ENCODE results near the gene BET1L.

BET1L gene

DNA sequence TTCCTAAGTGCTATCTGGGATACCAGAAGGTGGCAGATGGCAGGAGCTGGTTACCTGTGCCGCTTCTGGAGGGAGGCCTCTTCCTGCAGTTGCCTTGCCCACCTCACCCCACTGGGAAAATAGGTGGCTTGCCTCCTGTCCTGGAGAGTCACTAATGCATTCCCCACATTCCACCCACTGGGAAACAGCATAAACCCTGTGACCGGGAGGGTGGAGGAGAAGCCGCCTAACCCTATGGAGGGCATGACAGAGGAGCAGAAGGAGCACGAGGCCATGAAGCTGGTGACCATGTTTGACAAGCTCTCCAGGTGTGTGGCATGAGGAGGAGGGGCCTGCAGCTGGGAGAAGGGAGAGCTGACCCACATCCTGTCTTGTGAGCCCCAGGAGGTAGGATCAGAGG lies 5.9 kb upstream of the BET1L start:
- H3K4me3 ChIP-seq (ENCODE audit: low read depth, low read length) = no peak overlapping the region
- TF ChIP-seq, protein P1, sequence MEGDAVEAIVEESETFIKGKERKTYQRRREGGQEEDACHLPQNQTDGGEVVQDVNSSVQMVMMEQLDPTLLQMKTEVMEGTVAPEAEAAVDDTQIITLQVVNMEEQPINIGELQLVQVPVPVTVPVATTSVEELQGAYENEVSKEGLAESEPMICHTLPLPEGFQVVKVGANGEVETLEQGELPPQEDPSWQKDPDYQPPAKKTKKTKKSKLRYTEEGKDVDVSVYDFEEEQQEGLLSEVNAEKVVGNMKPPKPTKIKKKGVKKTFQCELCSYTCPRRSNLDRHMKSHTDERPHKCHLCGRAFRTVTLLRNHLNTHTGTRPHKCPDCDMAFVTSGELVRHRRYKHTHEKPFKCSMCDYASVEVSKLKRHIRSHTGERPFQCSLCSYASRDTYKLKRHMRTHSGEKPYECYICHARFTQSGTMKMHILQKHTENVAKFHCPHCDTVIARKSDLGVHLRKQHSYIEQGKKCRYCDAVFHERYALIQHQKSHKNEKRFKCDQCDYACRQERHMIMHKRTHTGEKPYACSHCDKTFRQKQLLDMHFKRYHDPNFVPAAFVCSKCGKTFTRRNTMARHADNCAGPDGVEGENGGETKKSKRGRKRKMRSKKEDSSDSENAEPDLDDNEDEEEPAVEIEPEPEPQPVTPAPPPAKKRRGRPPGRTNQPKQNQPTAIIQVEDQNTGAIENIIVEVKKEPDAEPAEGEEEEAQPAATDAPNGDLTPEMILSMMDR (IDR thresholded peaks at IDR 0.05; ENCODE audit: borderline replicate concordance, insufficient read depth, low read depth, low read length) = no peak

DNA sequence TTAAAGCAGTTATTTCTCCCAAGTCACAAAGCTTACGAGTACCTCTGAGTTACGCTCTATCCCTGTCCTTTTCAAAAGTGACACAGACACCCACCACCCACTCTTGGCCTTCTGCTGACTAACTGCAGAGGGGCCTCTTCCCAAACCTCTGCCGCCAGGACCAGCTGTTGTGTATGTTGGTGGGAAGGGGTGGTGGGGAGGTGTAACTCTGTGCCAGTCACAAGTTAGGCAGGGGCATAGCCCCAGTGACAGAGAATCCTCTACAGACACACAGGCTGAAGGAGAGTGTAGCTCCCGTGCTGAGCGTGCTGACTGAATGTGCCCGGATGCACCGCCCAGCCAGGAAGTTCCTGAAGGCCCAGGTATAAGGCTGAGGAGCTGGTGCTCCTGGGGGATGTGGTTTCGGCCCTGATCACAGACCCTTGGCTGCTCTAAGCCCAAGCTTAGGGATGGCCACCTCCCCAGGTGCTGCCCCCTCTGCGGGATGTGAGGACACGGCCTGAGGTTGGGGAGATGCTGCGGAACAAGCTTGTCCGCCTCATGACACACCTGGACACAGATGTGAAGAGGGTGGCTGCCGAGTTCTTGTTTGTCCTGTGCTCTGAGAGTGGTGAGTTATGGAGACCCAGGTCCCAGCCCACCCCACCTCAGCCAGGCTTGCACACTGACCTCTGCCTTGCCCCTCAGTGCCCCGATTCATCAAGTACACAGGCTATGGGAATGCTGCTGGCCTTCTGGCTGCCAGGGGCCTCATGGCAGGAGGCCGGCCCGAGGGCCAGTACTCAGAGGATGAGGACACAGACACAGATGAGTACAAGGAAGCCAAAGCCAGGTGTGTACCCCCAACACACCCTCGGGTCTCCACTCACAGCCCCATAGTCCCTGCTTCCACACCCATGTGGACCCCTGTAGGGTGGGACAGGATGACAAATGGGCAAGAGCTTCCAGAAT lies 5.2 kb upstream of the BET1L start:
- no peak overlapping the region for H3K4me3 ChIP-seq (ENCODE audit: low read depth, low read length)
- TF ChIP-seq, protein P1 (IDR thresholded peaks at IDR 0.05; ENCODE audit: borderline replicate concordance, insufficient read depth, low read depth, low read length) = no peak

DNA sequence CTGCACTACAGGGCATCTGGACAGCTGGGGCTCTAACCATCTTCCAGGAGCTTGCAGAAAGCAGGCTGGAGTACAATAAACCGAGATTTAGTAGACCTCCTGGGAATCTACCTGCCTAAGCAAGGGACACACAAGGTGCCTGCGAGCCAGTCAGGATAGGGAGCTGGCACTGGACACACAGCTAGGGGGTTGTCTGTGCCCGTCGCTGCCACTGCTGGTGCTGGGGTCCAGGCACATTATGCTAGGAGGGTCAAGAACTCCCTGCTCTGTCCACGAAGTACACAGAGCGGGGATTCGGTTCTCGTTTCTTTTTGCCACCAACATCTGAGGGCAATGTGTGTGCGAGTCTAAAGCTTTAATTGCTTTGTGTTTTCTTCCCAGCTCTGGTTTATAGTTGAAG lies 4.5 kb upstream of the BET1L start:
- no peak overlapping the region for H3K4me3 ChIP-seq (ENCODE audit: low read depth, low read length)
- TF ChIP-seq, protein P1 (IDR thresholded peaks at IDR 0.05; ENCODE audit: borderline replicate concordance, insufficient read depth, low read depth, low read length) = no peak

DNA sequence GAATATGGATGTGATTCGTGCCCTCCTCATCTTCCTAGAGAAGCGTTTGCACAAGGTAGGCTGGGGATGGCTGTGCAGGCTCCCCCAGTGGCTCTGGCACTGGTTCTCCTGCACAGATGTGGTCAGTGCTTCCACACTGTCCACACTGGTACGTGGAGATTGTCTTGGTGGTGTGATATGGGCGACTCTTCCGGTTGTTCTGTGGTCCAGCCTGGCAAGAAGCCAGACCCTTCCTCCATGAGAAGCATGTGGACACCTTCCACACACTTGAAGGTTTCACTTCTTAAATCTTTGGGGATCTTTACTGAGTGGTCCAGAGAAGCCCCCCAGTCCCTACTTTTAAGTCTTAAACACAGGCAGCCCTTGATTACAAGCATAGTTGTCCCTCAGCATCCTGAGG lies 4.1 kb upstream of the BET1L start:
- H3K4me3 ChIP-seq (ENCODE audit: low read depth, low read length) = no peak overlapping the region
- TF ChIP-seq, protein P1 (IDR thresholded peaks at IDR 0.05; ENCODE audit: borderline replicate concordance, insufficient read depth, low read depth, low read length) = no peak

DNA sequence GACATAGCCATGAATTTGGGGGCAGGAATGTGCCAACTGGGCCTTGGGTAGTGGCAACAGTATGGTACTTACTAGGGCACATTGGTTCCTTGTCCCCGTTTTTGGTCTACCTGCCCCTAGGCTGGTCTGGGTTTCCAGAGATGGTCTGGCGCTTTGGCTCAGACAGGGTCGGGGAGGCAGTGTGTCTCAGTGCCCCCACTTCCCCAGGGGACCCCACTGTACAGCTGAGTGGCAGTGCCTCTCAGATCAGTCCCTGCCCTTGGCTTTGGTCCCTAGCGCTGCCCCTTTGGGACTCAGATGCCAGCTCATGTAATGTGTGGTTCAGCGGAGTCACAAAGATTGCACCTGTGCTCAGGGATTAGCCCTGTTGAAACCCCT lies 3.6 kb upstream of the BET1L start:
- H3K4me3 ChIP-seq (ENCODE audit: low read depth, low read length) = no peak overlapping the region
- TF ChIP-seq, protein P1 (IDR thresholded peaks at IDR 0.05; ENCODE audit: borderline replicate concordance, insufficient read depth, low read depth, low read length) = no peak

DNA sequence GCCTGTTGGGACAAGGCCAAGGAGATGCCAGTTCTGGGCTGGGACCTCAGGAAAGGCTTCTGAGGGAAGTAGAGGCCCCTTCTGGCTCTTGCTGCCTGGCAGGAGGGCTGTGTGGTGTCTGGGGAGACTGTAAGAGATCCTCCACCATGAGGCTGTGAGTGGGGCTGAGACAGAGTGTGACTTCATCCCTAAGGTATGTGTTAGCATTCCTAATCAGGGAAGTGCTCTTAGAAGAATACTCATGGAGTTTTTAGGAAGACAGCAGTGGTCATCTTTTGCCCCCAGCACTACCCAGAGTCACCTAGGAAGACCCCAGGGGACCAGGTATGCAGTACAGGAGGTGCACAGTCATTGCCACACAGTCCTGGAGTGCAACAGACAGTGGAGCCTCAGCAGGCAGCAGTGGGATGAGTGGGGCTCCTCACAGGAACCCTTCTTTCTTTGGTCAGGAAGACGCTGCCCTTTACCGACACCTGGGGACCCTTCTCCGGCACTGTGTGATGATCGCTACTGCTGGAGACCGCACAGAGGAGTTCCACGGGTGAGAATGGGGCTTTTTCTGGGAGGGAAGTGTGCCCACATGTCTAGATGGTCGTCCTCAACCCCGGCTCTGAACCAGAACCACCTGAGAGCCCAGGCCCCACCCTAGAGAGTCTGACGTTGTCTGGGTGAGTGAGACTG lies 3.1 kb upstream of the BET1L start:
- no peak overlapping the region for H3K4me3 ChIP-seq (ENCODE audit: low read depth, low read length)
- TF ChIP-seq, protein P1 (IDR thresholded peaks at IDR 0.05; ENCODE audit: borderline replicate concordance, insufficient read depth, low read depth, low read length) = no peak

Measured in GM12875 (cell line).